A549 treated with DMSO at 1 μM for 4 hours (cell line): ENCODE results near the gene GLRB. TPM values are rescaled to one million over a fixed set of nuclear protein-coding genes. Genes with fewer than 3 reads are reported as not detected.

Experiments used
- total RNA-seq: library from RNA; stranded (reverse); fragments of 200-300 nt; extraction: Qiagen RNA extraction; gene quantifications from 5 replicates; pipeline ENCODE4 v1.2.3, GENCODE V29; 2022; ENCODE audit warnings: low read depth

GLRB gene
- total RNA-seq: 0.75 to 0.95 TPM (median 0.88 TPM) in 5 replicates

DNA sequence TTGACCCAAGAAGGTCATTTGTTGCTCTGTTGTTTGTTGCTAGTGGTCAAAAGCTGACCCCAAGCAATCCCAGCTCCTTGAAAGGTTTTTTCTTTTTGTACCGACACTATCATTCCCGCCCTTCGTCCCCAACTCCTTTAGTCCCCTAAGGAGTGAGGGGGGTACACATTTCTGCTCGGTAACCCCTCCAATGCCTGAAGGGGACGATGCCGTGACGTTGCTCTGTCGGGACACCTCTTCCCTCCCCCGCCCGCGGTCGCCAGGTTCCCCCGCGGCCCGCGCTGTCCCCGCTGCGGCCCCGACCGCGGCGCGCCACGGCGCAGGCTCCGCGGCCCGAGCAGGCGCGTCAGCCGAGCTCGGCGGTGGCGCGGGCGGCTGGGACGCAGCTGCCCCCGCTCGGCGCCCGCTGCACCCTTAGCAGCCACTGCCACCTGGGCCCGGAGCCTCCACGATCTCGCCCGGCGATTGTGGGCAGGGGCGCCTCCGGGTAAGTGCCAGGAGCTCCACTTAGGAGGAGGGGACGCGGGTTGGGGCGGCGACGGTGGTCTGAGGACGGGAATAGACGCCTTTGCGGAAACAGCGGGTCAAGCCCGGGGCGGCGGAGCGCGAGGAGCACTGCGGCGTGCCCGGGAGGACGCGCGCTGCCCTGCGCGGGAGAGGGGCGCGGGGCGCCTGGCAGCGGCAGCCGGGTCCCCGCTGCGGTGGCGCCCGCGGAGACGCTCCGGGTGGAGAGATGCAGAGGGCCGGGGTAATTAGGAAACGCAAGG is at the start of gene GLRB:
TSS of gene GLRB (plus strand) at position 340 of the 767 bp plus-strand sequence. CDS start 1,875 bp downstream, outside the sequence.

DNA sequence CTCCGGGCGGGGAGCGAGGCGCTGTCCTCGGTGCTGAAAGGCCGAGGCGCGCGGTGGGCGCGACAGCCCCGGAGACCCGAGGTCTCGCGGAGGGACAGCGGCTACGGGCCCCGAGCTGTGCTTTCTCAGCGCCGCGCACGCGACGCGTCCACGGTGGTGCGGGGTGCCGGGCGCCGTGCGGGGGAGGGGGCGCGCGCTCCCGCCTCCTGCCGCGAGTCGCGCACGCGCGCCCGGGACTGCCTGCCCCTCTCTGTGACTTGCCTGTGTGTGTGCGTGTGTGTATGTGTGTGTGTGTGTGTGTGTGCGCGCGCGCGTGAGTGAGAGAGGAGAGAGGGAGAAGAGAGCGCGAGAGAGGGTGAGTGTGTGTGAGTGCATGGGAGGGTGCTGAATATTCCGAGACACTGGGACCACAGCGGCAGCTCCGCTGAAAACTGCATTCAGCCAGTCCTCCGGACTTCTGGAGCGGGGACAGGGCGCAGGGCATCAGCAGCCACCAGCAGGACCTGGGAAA is 144.5 kb downstream of the GLRB start, which contains the start of gene GRIA2:
TSS of gene GRIA2 (plus strand) at position 358 of the 511 bp plus-strand sequence. CDS start 315 bp downstream, outside the sequence.

Other genes starting within 250 kb of the GLRB start
- gene PDGFC, start 104.4 kb upstream of the GLRB start, total RNA-seq: 2.1 to 3.6 TPM (median 2.7 TPM) in 5 replicates
- gene GRIA2, start 144.6 kb downstream of the GLRB start, total RNA-seq: not detected in 5 replicates